GM23338 (cell line): Measurements from ENCODE around the gene ACTR5. TPM values are rescaled to one million over a fixed set of nuclear protein-coding genes. Genes with fewer than 3 reads are reported as not detected.
A peak's percentile ranks its signal among the peaks of the same experiment; 100 is the strongest.

Experiments used
- ATAC-seq: fragments of 200-7000 bp; cut with Tn5 transposase; 3 replicates; pipeline ENCODE4 v1.9.1; 2020
- DNase-seq: peaks from one replicate; pipeline ENCODE4 v3.0.0-alpha.2; 2015; ENCODE audit warnings: low spot score
- H2AFZ ChIP-seq: fragments of 200-600 bp; sonication (generic); 2 replicates; pipeline ENCODE4 v1.8.0; 2016; ENCODE audit warnings: antibody characterized with exemption, mild to moderate bottlenecking, moderate library complexity
- H3F3A ChIP-seq: fragments of 200-600 bp; sonication (generic); replicated peaks from 2 replicates; pipeline ENCODE4 v1.8.0; 2017; ENCODE audit warnings: antibody characterized with exemption, mixed run types, low read depth
- H3K27ac ChIP-seq: fragments of 200-600 bp; sonication (generic); 2 replicates; pipeline ENCODE4 v1.6.1; 2016; ENCODE audit warnings: low read depth
- H3K27me3 ChIP-seq: fragments of 200-600 bp; sonication (generic); 2 replicates; pipeline ENCODE4 v1.8.0; 2016; ENCODE audit warnings: mild to moderate bottlenecking, mixed run types, moderate library complexity; ENCODE audit not compliant: insufficient read depth
- H3K36me3 ChIP-seq: fragments of 200-600 bp; sonication (generic); 2 replicates; pipeline ENCODE4 v1.8.0; 2016; ENCODE audit warnings: mild to moderate bottlenecking; ENCODE audit not compliant: insufficient read depth
- H3K4me1 ChIP-seq: fragments of 200-600 bp; sonication (generic); 2 replicates; pipeline ENCODE4 v1.8.0; 2016; ENCODE audit warnings: mild to moderate bottlenecking, moderate library complexity; ENCODE audit not compliant: insufficient read depth
- H3K4me2 ChIP-seq: fragments of 200-600 bp; sonication (generic); 2 replicates; pipeline ENCODE4 v1.7.1; 2017; ENCODE audit warnings: mixed run types
- H3K4me3 ChIP-seq: fragments of 200-600 bp; sonication (generic); 2 replicates; pipeline ENCODE4 v1.6.1; 2016; ENCODE audit warnings: mixed run types
- H3K79me2 ChIP-seq: fragments of 200-600 bp; sonication (generic); replicated peaks from 2 replicates; pipeline ENCODE4 v1.8.0; 2017; ENCODE audit warnings: mild to moderate bottlenecking; ENCODE audit not compliant: insufficient read depth
- H3K9me2 ChIP-seq: fragments of 200-600 bp; sonication (generic); 2 replicates; pipeline ENCODE4 v1.8.0; 2017; ENCODE audit not compliant: insufficient read depth
- H4K20me1 ChIP-seq: fragments of 200-600 bp; sonication (generic); replicated peaks from 2 replicates; pipeline ENCODE4 v1.8.0; 2017; ENCODE audit warnings: mild to moderate bottlenecking; ENCODE audit not compliant: insufficient read depth
- H3K27ac Mint-ChIP-seq: 2 replicates; pipeline ENCODE4 v1.8.0; 2020; ENCODE audit warnings: inconsistent platforms, mild to moderate bottlenecking, moderate library complexity, mixed read lengths
- H3K27me3 Mint-ChIP-seq: 3 replicates; pipeline ENCODE4 v1.8.0; 2022; ENCODE audit warnings: low read depth, mild to moderate bottlenecking, moderate library complexity, mixed read lengths, inconsistent platforms; ENCODE audit not compliant: insufficient read depth, poor library complexity
- H3K36me3 Mint-ChIP-seq: 3 replicates; pipeline ENCODE4 v1.8.0; 2021; ENCODE audit warnings: low read depth, mild to moderate bottlenecking, inconsistent platforms, moderate library complexity, mixed read lengths
- H3K4me1 Mint-ChIP-seq: 3 replicates; pipeline ENCODE4 v1.8.0; 2020; ENCODE audit warnings: mild to moderate bottlenecking, inconsistent platforms, mixed read lengths
- H3K4me3 Mint-ChIP-seq: 3 replicates; pipeline ENCODE4 v1.8.0; 2021; ENCODE audit warnings: moderate library complexity, mild to moderate bottlenecking, inconsistent platforms, mixed read lengths
- H3K9me3 Mint-ChIP-seq: 3 replicates; pipeline ENCODE4 v1.8.0; 2020; ENCODE audit warnings: moderate library complexity, mild to moderate bottlenecking, inconsistent platforms, mixed read lengths
- CTCF ChIP-seq, 2 experiments: fragments of 200-600 bp in 1 of 2; sonication (generic) in 1 of 2; conservative IDR thresholded peaks; 2 replicates each; pipeline versions ENCODE4 v1.5.1 to v1.6.1; 2016 to 2017; ENCODE audit warnings: antibody characterized with exemption in 2 of 2, low read depth in 2 of 2, mild to moderate bottlenecking in 2 of 2, moderate library complexity in 1 of 2
- ETS1 ChIP-seq: IDR thresholded peaks from 2 replicates; pipeline ENCODE4 v1.6.1; 2016; ENCODE audit warnings: antibody characterized with exemption
- EZH2 ChIP-seq: fragments of 200-600 bp; sonication (generic); IDR thresholded peaks from one replicate; pipeline ENCODE4 v1.8.0; 2017; ENCODE audit warnings: antibody characterized with exemption, mild to moderate bottlenecking, low read depth; ENCODE audit not compliant: unreplicated experiment
- EZH2phosphoT487 ChIP-seq: fragments of 200-600 bp; sonication (generic); IDR thresholded peaks from one replicate; pipeline ENCODE4 v1.8.1; 2018; ENCODE audit warnings: antibody characterized with exemption; ENCODE audit not compliant: unreplicated experiment
- ZNF331 ChIP-seq: fragments of 250-450 bp; sonication (Bioruptor Pico); IDR thresholded peaks from 2 replicates; pipeline ENCODE4 v1.5.0; 2020; ENCODE audit warnings: low read depth, mild to moderate bottlenecking, moderate library complexity
- ZNF462 ChIP-seq: fragments of 250-450 bp; sonication (Bioruptor Pico); IDR thresholded peaks from 2 replicates; pipeline ENCODE4 v1.5.0; 2020; ENCODE audit warnings: mild to moderate bottlenecking, moderate library complexity
- polyA plus RNA-seq: library from polyadenylated mRNA; unstranded; fragments of >200 nt; fragmentation: Nextera tagmentation; extraction: Ambion mirVana; gene quantifications from 2 replicates; pipeline ENCODE4 v1.2.1, GENCODE V29; 2016
- total RNA-seq: library from RNA; depleted of rRNA; stranded (reverse); fragments of >200 nt; shearing (Covaris generic); gene quantifications from 2 replicates; pipeline ENCODE4 v1.2.3, GENCODE V29; 2014

ACTR5 gene
- total and polyA plus RNA-seq, 2 experiments from 2014 or later = 8.4 to 21.8 TPM

- Histone ChIP-seq H2AFZ (no peak overlapping the region), H3K4me2 (no peak overlapping the region), H3K79me2 (no peaks in the 10 kb centered on the region), H3F3A (no peaks in the 10 kb centered on the region), H3K4me1 (peaks cover 11% of the 10 kb centered on the region; the same call in 1 of the 2 replicates), H3K27me3 (peaks cover 49% of the 10 kb centered on the region), H3K4me3 (no peak overlapping the region), H3K9me2 (no peaks in the 10 kb centered on the region), H3K36me3 (no peaks in the 10 kb centered on the region), H4K20me1 (no peaks in the 10 kb centered on the region), H3K27ac (no peak overlapping the region)
- ATAC-seq (no peak), DNase-seq (peak; percentile 65)
- no peaks in the 10 kb centered on the region for H3K36me3 Mint-ChIP-seq
- H3K27me3 Mint-ChIP-seq = peaks cover 41% of the 10 kb centered on the region
- no peak overlapping the region for H3K27ac Mint-ChIP-seq
- TF ChIP-seq EZH2phosphoT487 (no peak), ETS1 (no peak), CTCF (conservative IDR thresholded peaks at IDR 0.05; ENCODE audit: low read depth in 2 of 2) (no peak), ZNF331 (CRISPR knock-in tag) (no peak), EZH2 (no peak), ZNF462 (CRISPR knock-in tag) (no peak)
- peaks cover 13% of the 10 kb centered on the region for H3K4me1 Mint-ChIP-seq
- no peaks in the 10 kb centered on the region; the same call in 1 of the 3 replicates for H3K9me3 Mint-ChIP-seq
- no peak overlapping the region for H3K4me3 Mint-ChIP-seq
Measured at GRCh38 chr20:38735172-38735571, 13.1 kb upstream of the ACTR5 start.
